GM13976 (cell line): ENCODE results near the gene NOTCH1.
"Not testable (repeated sequence)": the region's sequence is repeated elsewhere in the genome, so short reads cannot be mapped to it uniquely, and the experiment has no call there.

ENCODE experiments used
- DNase-seq: peaks from one replicate; pipeline ENCODE4 v3.0.0; 2012; ENCODE audit warnings: low spot score
- CTCF ChIP-seq: IDR thresholded peaks from 2 replicates; pipeline ENCODE4 v1.5.1; 2012; ENCODE audit warnings: borderline replicate concordance, mild to moderate bottlenecking; ENCODE audit not compliant: insufficient read depth; ENCODE audit errors: extremely low read depth, missing control alignments, control extremely low read depth
- in situ Hi-C: fragments of 300-500 bp; cut with MboI; formaldehyde crosslinking; loops from one replicate; pipeline ENCODE4 v1.12.0; 2022; ENCODE audit warnings: low sequenced_read_pairs, mixed read lengths, inconsistent platforms; ENCODE audit not compliant: unreplicated experiment

The NOTCH1 gene

GRCh38 chr9:136564379-136564988 lies 18.6 kb upstream of the NOTCH1 start:
- in situ Hi-C loops: no loop called here
- no peak for TF ChIP-seq CTCF
- DNase-seq: peak; percentile 88

DNA sequence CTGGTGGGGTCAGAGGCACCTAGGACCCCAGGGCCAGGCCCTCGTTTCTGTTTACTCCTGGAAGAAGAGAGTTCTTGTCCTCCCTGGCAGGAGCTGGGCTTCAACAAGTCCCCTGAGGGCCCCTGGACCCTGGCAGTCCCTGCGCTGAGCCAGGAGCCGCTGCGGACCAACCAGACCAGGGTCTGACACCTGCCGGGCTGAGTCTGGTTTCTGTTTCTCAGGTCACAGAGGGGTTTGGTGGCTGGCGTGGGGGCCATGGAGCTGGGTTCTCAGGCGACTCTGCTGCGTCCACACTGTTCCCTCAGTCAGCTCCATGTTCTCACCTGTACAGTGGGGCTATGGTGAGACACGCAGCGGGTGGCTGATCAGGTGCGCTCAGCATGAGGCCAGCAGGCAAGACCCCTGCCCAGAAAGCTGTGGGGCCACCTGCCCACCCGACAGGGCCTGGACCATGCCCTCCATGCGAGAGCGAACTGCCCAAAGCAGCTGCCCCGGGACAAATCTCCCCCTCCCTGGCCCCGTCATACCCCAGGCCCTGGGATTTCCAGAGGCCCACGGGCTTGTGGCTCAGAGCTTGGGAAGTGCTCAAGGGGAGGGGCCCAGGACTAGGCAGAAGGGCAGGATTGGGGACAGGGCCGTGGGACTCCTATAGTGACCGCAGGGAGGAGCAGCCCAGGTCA lies 17.9 kb upstream of the NOTCH1 start:
- TF ChIP-seq CTCF: no peak
- in situ Hi-C loops: no loop called here
- DNase-seq: no peak

- in situ Hi-C loops: no loop called here
- no peak for TF ChIP-seq CTCF
- no peak for DNase-seq
Measured at GRCh38 chr9:136562746-136563495, 17.1 kb upstream of the NOTCH1 start.

DNA sequence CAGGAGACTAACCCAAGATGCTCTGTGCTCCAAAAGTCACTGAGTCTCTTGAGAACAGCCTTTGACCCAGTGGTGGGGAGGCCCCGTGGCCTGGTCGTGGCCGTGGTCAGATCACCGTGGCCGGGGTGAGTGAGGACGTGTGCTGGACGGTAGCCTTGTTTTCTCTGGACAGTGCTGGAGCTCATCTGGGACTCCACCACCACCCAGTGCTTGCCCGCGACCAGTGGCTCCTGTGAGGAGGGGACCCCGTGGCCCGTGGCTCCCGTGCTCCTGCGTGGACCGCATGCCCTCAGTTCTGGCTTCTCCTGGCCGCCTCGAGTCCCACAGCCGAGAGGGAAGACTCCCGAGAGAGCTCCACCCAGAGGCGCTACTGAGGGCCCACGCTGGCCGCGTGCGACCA lies 15.9 kb upstream of the NOTCH1 start:
- in situ Hi-C loops: no loop called here
- no peak for TF ChIP-seq CTCF

GRCh38 chr9:136560586-136560985 lies 14.7 kb upstream of the NOTCH1 start:
- no peak for TF ChIP-seq CTCF
- in situ Hi-C loops: no loop called here
- DNase-seq: no peak

More for the DNA sequence above, 15.9 kb upstream of the NOTCH1 start:
- no peak for DNase-seq

DNA sequence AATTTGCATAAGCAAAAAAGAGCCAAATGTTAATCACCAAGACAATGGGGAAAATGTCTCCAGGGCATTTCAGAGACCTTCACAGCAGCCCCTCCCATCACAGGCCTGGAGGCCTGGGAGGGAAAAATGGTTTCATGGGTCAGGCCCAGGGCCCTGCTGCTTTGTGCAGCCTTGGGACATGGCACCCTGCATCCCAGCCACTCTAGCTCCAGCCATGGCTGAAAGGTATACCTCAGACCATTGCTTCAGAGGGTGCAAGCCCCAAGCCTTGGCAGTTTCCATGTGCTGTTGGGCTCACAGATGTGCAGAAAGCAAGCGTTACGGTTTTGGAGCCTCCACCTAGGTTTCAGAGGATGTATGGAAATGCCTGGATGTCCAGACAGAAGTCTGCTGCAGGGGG lies 13.5 kb upstream of the NOTCH1 start:
- in situ Hi-C loops, DNase-seq: not testable (repeated sequence)

DNA sequence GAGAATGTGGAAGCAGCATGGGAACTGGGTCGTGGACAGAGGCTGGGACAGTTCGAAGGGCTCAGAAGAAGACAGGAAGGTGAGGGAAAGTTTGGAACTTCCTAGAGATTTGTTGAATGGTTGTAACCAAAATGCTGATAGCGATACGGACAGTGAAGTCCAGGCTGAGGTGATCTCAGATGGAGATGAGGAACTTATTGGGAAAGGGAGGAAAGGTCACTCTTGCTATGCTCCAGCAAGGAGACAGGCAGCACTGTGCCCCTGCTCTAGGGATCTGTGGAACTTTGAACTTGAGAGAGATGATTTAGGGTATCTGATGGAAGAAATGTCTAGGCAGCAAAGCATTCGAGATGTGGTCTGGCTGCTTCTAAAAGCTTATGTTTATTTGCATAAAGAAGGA lies 13.0 kb upstream of the NOTCH1 start:
- DNase-seq, in situ Hi-C loops: not testable (repeated sequence)
